ENCODE data around the gene DPEP2. TPM values are rescaled to one million over a fixed set of nuclear protein-coding genes. Genes with fewer than 3 reads are reported as not detected.

The DPEP2 gene
- total and polyA plus RNA-seq, 2 of the 13 experiments (the other 11 are each of a cell fraction or from before 2014, with no cell fraction given), result 0.18 TPM; not detected in 1

GRCh38 chr16:67943619-67944504 is 55.4 kb downstream of the DPEP2 start, which contains the start of gene LCAT (continued):
- TF ChIP-seq GMEB1 (CRISPR knock-in tag; IDR thresholded peaks at IDR 0.05; ENCODE audit: borderline replicate concordance) (peak; percentile 25; the same call in 1 of the 2 replicates), POLR2AphosphoS2 (IDR thresholded peaks at IDR 0.05; ENCODE audit: low read depth, low read length) (peak; percentile 86), ZNF280B (CRISPR knock-in tag; IDR thresholded peaks at IDR 0.05; ENCODE audit: borderline replicate concordance) (no peak), ZNF746 (CRISPR knock-in tag; IDR thresholded peaks at IDR 0.05) (peak; percentile 41; the same call in 1 of the 2 replicates), KDM5A (IDR thresholded peaks at IDR 0.05; ENCODE audit: borderline replicate concordance, low read length) (peak; percentile 56; the same call in 1 of the 2 replicates), SP4 (CRISPR knock-in tag; IDR thresholded peaks at IDR 0.05) (peak; percentile 51), SOX5 (CRISPR knock-in tag; IDR thresholded peaks at IDR 0.05; ENCODE audit: borderline replicate concordance) (peak; percentile 42; the same call in 1 of the 2 replicates), ZNF780A (CRISPR knock-in tag; IDR thresholded peaks at IDR 0.05) (no peak), PITX1 (CRISPR knock-in tag; IDR thresholded peaks at IDR 0.05) (0 out of 2 replicates have a peak, but pooled peaks have one; percentile 36), PPARG (CRISPR knock-in tag; conservative IDR thresholded peaks at IDR 0.05) (peak; percentile 22; the same call in 1 of the 2 replicates), ZNF703 (CRISPR knock-in tag; IDR thresholded peaks at IDR 0.05; ENCODE audit: borderline replicate concordance) (no peak; the same call in 1 of the 2 replicates), ZNF776 (CRISPR knock-in tag; IDR thresholded peaks at IDR 0.05) (no peak; the same call in none of the 2 replicates), ZNF224 (CRISPR knock-in tag; IDR thresholded peaks at IDR 0.05) (0 out of 2 replicates have a peak, but pooled peaks have one; percentile 68), ESRRA (CRISPR knock-in tag; IDR thresholded peaks at IDR 0.05; ENCODE audit: low read depth) (no peak), STAG1 (CRISPR knock-in tag; IDR thresholded peaks at IDR 0.05) (peak; percentile 28; the same call in 1 of the 2 replicates), MTF1 (CRISPR knock-in tag; IDR thresholded peaks at IDR 0.05) (no peak), HNF4A (CRISPR knock-in tag; IDR thresholded peaks at IDR 0.05) (peak; percentile 41), ZNF607 (CRISPR knock-in tag; IDR thresholded peaks at IDR 0.05; ENCODE audit: borderline replicate concordance) (peak; percentile 95), LBX2 (CRISPR knock-in tag; IDR thresholded peaks at IDR 0.05; ENCODE audit: borderline replicate concordance) (0 out of 2 replicates have a peak, but pooled peaks have one; percentile 62), PCBP1 (IDR thresholded peaks at IDR 0.05; ENCODE audit: borderline replicate concordance, low read depth, low read length) (peak; percentile 66), SIN3A (IDR thresholded peaks at IDR 0.05; ENCODE audit: borderline replicate concordance, low read depth, low read length) (peak; percentile 44; the same call in 1 of the 2 replicates), RELA (CRISPR knock-in tag; IDR thresholded peaks at IDR 0.05) (no peak; the same call in 1 of the 2 replicates), MYC (CRISPR knock-in tag; IDR thresholded peaks at IDR 0.05; ENCODE audit: borderline replicate concordance) (peak; percentile 45; the same call in 1 of the 2 replicates), ZNF446 (CRISPR knock-in tag; IDR thresholded peaks at IDR 0.05) (peak; percentile 46; the same call in 1 of the 2 replicates), ZNF790 (CRISPR knock-in tag; IDR thresholded peaks at IDR 0.05; ENCODE audit: borderline replicate concordance) (peak; percentile 68; the same call in 1 of the 2 replicates), FOXM1 (CRISPR knock-in tag; IDR thresholded peaks at IDR 0.05) (no peak), ZFP1 (CRISPR knock-in tag; IDR thresholded peaks at IDR 0.05) (no peak), BRD4 (CRISPR knock-in tag; IDR thresholded peaks at IDR 0.05) (no peak)

Data from HepG2 (cell line).